ENCODE data around the gene KLF6. TPM values are rescaled to one million over a fixed set of nuclear protein-coding genes. Genes with fewer than 3 reads are reported as not detected.

Gene KLF6
- total and polyA plus RNA-seq, 9 of the 15 experiments (the other 6 are each of a cell fraction or from before 2014, with no cell fraction given), result 3.2 to 23.9 (median 8.0) TPM

- TF ChIP-seq COPS2 (conservative IDR thresholded peaks at IDR 0.05) (no peak), ZNF583 (CRISPR knock-in tag; IDR thresholded peaks at IDR 0.05) (no peak), KAT8 (IDR thresholded peaks at IDR 0.05; ENCODE audit: low read depth) (no peak), HDGF (IDR thresholded peaks at IDR 0.05) (no peak), ZNF263 (CRISPR knock-in tag; IDR thresholded peaks at IDR 0.05; ENCODE audit: borderline replicate concordance) (no peak), RBM17 (IDR thresholded peaks at IDR 0.05; ENCODE audit: borderline replicate concordance, low read depth, low read length) (no peak), ZBTB8A (IDR thresholded peaks at IDR 0.05; ENCODE audit: partially characterized antibody) (no peak), MGA (IDR thresholded peaks at IDR 0.05) (no peak), SAFB2 (IDR thresholded peaks at IDR 0.05; ENCODE audit: borderline replicate concordance, low read depth, low read length, severe bottlenecking) (no peak), ZNF124 (CRISPR knock-in tag; IDR thresholded peaks at IDR 0.05) (no peak), ELF1 (tag; IDR thresholded peaks at IDR 0.05) (no peak), MCM2 (IDR thresholded peaks at IDR 0.05; ENCODE audit: low read depth) (no peak)
- TF ChIP-seq, protein P1, sequence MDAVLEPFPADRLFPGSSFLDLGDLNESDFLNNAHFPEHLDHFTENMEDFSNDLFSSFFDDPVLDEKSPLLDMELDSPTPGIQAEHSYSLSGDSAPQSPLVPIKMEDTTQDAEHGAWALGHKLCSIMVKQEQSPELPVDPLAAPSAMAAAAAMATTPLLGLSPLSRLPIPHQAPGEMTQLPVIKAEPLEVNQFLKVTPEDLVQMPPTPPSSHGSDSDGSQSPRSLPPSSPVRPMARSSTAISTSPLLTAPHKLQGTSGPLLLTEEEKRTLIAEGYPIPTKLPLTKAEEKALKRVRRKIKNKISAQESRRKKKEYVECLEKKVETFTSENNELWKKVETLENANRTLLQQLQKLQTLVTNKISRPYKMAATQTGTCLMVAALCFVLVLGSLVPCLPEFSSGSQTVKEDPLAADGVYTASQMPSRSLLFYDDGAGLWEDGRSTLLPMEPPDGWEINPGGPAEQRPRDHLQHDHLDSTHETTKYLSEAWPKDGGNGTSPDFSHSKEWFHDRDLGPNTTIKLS (IDR thresholded peaks at IDR 0.05; ENCODE audit: borderline replicate concordance, low read depth), result no peak
- TF ChIP-seq, protein P2, sequence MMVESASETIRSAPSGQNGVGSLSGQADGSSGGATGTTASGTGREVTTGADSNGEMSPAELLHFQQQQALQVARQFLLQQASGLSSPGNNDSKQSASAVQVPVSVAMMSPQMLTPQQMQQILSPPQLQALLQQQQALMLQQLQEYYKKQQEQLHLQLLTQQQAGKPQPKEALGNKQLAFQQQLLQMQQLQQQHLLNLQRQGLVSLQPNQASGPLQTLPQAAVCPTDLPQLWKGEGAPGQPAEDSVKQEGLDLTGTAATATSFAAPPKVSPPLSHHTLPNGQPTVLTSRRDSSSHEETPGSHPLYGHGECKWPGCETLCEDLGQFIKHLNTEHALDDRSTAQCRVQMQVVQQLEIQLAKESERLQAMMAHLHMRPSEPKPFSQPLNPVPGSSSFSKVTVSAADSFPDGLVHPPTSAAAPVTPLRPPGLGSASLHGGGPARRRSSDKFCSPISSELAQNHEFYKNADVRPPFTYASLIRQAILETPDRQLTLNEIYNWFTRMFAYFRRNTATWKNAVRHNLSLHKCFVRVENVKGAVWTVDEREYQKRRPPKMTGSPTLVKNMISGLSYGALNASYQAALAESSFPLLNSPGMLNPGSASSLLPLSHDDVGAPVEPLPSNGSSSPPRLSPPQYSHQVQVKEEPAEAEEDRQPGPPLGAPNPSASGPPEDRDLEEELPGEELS (CRISPR knock-in tag; IDR thresholded peaks at IDR 0.05; ENCODE audit: borderline replicate concordance), result no peak
Measured at GRCh38 chr10:3805791-3806461, 20.9 kb upstream of the KLF6 start (continued).

Data from K562 (cell line).